ENCODE results near the gene IPO5. TPM values are rescaled to one million over a fixed set of nuclear protein-coding genes. Genes with fewer than 3 reads are reported as not detected.

Gene IPO5
- total RNA-seq, 1 donor from 2014 or later: 113 TPM

- DNase-seq (ENCODE audit: low spot score): no peak
Observed at GRCh38 chr13:98054301-98054700, 100.8 kb downstream of the IPO5 start.

GRCh38 chr13:98055623-98056022 lies 102.1 kb downstream of the IPO5 start:
- no peak for DNase-seq (ENCODE audit: low spot score)

DNA sequence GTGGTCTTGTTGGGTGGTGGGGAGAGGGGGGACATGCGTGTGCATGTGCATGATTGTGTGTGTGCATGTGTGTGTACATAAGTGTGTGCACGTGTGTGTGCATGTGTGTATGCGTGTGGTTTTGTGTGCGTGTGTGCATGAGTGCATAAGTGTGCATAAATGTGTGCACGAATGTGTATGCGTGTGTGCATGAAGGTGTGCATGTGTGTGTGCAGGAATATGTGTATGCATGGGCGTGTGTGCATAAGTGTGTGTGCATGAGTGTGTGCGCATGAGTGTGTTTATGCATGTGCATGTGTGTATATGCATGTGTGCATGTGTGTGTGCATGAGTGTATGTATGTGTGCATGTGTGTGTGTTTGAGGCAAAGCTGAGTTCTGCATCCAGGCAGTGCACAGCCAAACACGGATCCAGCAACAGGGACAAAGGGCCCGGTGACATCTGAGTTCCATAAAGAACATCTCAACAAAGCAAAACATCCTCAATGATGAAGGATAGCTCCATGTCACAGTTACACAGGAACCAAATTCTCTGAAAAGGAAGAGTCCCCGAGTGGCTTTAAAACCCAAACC lies 103.5 kb downstream of the IPO5 start:
- no peak for DNase-seq (ENCODE audit: low spot score)

DNA sequence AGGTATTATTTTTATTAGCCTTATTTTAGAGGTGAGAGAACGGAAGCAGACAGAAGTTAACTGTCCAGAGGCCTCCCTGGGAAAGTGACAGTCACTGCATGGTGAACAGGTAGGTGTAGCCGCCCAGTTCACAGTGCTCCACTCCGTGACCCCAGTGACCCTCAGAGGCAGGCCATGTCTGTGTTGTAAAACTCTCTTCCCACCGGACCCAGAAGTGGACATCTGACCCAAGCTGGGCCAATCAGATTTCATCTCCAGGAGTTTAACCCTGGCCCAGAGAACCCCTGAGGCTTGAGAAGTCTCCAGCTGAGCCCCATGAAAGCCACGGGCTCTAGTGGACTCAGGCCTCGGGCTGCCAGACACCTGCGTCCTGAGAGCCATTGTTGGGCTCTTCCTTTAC lies 105.8 kb downstream of the IPO5 start:
- DNase-seq (ENCODE audit: low spot score): no peak

DNA sequence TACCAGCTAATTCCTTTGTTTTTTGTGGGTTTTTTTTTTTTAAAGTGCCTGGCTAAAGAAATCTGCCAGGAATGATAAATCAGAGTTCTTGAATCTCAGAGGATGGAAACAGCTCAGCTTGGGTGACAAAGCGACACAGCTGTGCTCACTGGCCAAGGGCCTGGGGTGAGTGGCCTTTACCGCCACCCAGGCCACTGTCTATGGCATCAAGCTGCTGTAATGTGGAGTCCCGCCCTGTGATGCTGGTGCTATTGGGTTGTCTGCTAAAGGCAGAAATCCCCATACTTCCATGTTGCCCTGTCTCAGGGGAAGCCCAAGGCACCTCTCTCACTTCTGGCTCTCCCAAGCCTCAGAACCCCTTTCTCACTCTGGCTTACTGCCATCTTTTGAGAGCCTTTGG lies 106.8 kb downstream of the IPO5 start:
- no peak for DNase-seq (ENCODE audit: low spot score)

GRCh38 chr13:98065468-98065867 lies 112.0 kb downstream of the IPO5 start:
- DNase-seq (ENCODE audit: low spot score): no peak

- no peak for DNase-seq (ENCODE audit: low spot score)
Observed at GRCh38 chr13:98066636-98067035, 113.2 kb downstream of the IPO5 start.

DNA sequence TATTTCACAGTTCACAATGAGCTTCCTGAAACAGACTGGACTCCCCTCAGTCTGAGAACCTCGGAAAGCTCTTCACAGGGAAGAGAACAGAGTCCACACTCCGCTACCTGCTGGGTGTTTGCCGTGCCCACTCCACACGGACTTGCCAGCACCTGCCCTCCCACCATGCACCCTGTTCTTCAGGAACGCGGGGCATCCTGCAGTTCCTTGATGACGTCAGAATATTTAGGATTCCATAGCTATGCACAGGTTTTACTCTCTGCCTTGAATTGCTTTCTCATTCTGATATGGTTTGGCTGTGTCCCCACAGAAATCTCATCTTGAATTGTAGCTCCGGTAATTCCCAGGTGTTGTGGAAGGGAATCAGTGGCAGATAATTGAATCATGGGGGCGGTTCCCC lies 115.0 kb downstream of the IPO5 start:
- no peak for DNase-seq (ENCODE audit: low spot score)

DNA sequence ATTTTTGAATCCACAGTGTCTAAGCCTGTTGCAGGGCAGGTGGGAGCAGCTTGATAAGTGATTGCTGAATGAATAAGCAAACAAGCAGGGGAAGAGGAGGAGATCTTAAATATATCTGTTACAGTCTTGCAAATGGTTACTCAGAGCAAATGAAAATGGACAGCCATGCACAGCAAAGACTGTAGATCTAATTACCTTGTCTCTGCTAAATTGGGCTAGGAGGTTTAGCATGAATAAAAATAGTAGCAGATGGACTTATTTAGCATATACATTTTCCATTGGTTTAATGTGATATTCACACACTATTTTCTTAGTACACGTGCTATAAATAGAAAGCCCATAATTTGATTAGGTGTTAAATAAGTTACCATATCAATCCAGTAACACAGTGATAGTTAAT lies 116.5 kb downstream of the IPO5 start:
- DNase-seq (ENCODE audit: low spot score): no peak

GRCh38 chr13:98071316-98071715 lies 117.8 kb downstream of the IPO5 start:
- DNase-seq (ENCODE audit: low spot score): no peak

- no peak for DNase-seq (ENCODE audit: low spot score)
Observed at GRCh38 chr13:98072476-98072875, 119.0 kb downstream of the IPO5 start.

Other genes starting within 250 kb of the IPO5 start
- 42.5 TPM for gene FARP1, start 189.4 kb downstream of the IPO5 start, total RNA-seq
- gene RNF113B, start 223.6 kb downstream of the IPO5 start, total RNA-seq: not detected

Data from mesenteric fat pad (tissue), 1 donor.